Mucosa of descending colon (tissue), 3 donors: ENCODE results near the gene BTD. TPM values are rescaled to one million over a fixed set of nuclear protein-coding genes. Genes with fewer than 3 reads are reported as not detected.
"Not testable (repeated sequence)": the region's sequence is repeated elsewhere in the genome, so short reads cannot be mapped to it uniquely, and the experiment has no call there.

ENCODE experiments used
- ATAC-seq: fragments of 200-7000 bp; cut with Tn5 transposase; one replicate; pipeline ENCODE4 v1.9.1; 2020; ENCODE audit warnings: mild to moderate bottlenecking, moderate library complexity
- DNase-seq, 3 donors: peaks; one replicate each; pipeline ENCODE4 v3.0.0-alpha.2; 2020
- H3K36me3 ChIP-seq: fragments of 200-600 bp; one replicate; pipeline ENCODE4 v1.8.0; 2021; ENCODE audit warnings: low read depth, mild to moderate bottlenecking
- H3K4me1 ChIP-seq: fragments of 200-600 bp; one replicate; pipeline ENCODE4 v1.8.0; 2021; ENCODE audit warnings: low read depth, mild to moderate bottlenecking
- H3K4me3 ChIP-seq: fragments of 200-600 bp; one replicate; pipeline ENCODE4 v1.8.0; 2021; ENCODE audit warnings: mild to moderate bottlenecking
- H3K9me3 ChIP-seq: fragments of 200-600 bp; one replicate; pipeline ENCODE4 v1.8.0; 2021; ENCODE audit warnings: mild to moderate bottlenecking
- CTCF ChIP-seq: fragments of 200-600 bp; IDR thresholded peaks from one replicate; pipeline ENCODE4 v1.8.0; 2022; ENCODE audit warnings: antibody characterized with exemption, mild to moderate bottlenecking
- intact Hi-C, 2 donors: fragments of 100-400 bp; cut with DNase I in 1 of 2; cut with micrococcal nuclease in 1 of 2; formaldehyde crosslinking; loops; one replicate each; pipeline versions ENCODE4 v1.11.0 to v1.11.1; 2022; cut with DNase I, micrococcal nuclease
- total RNA-seq, 3 donors: library from RNA; stranded (reverse); fragmentation: NEBNext Ultra II Directional in 2 of 3; extraction: Animal tissue kit (Norgen Biotek cat#: 25700) in 2 of 3; gene quantifications; one replicate each; pipeline versions ENCODE4 v1.2.1 to v1.2.4, GENCODE V29; 2021 to 2023
- donor health status: DM: no; HTN: no; CAD: no; lungs with moderate emphysema.
- donor health status: DM: no; HTN: no; CAD: no.
- donor health status: DM: no; HTN: yes; CAD: no.

BTD gene
- total RNA-seq, 3 donors from 2014 or later, result 22.6 to 32.5 (median 26.6) TPM

- ATAC-seq (no peak), DNase-seq (no peak)
- H3K4me3 ChIP-seq, result no peak overlapping the region
- intact Hi-C loops, result no loop called here
- H3K4me1 ChIP-seq, result no peaks in the 10 kb centered on the region
- H3K9me3 ChIP-seq, result peaks cover 22% of the 10 kb centered on the region
- no peaks in the 10 kb centered on the region for H3K36me3 ChIP-seq
- TF ChIP-seq CTCF, result no peak
Measured at GRCh38 chr3:15616053-15616452, 14.5 kb downstream of the BTD start.

GRCh38 chr3:15619659-15620464 is 18.3 kb downstream of the BTD start:
- peaks cover 22% of the 10 kb centered on the region for H3K9me3 ChIP-seq
- DNase-seq, intact Hi-C loops: not testable (repeated sequence)

GRCh38 chr3:15623535-15624440 is 22.2 kb downstream of the BTD start:
- intact Hi-C loops, result no loop called here
- H3K4me3 ChIP-seq, result no peak overlapping the region
- no peaks in the 10 kb centered on the region for H3K36me3 ChIP-seq
- DNase-seq (no peak), ATAC-seq (no peak)
- H3K4me1 ChIP-seq, result no peaks in the 10 kb centered on the region
- H3K9me3 ChIP-seq, result peaks cover 22% of the 10 kb centered on the region
- TF ChIP-seq CTCF, result no peak

More at GRCh38 chr3:15619659-15620464, 18.3 kb downstream of the BTD start:
- not testable (repeated sequence) for H3K4me3 ChIP-seq, H3K4me1 ChIP-seq, H3K36me3 ChIP-seq, ATAC-seq

- no peak for TF ChIP-seq CTCF
- DNase-seq (no peak), ATAC-seq (no peak)
- H3K4me3 ChIP-seq, result no peak overlapping the region
- no peaks in the 10 kb centered on the region for H3K36me3 ChIP-seq
- H3K4me1 ChIP-seq, result peaks cover 2% of the 10 kb centered on the region
- intact Hi-C loops, result no loop called here
- no peaks in the 10 kb centered on the region for H3K9me3 ChIP-seq
Measured at GRCh38 chr3:15628967-15629366, 27.4 kb downstream of the BTD start.

- Histone ChIP-seq H3K36me3 (no peaks in the 10 kb centered on the region), H3K4me1 (peaks cover 2% of the 10 kb centered on the region), H3K9me3 (no peaks in the 10 kb centered on the region), H3K4me3 (no peak overlapping the region)
- peak in 1 of 3 donors; percentile 76 for DNase-seq
- peak; percentile 32 for TF ChIP-seq CTCF
- intact Hi-C loops, result loop anchor here (5.0 to 10.0 kb wide), 2 partner anchors 182 to 185 kb away; no protein-coding TSS in a partner anchor
- peak; percentile 98 for ATAC-seq
Measured at GRCh38 chr3:15629860-15630597, 28.5 kb downstream of the BTD start.
